ENCODE results near the gene TXNL4B.

DNA sequence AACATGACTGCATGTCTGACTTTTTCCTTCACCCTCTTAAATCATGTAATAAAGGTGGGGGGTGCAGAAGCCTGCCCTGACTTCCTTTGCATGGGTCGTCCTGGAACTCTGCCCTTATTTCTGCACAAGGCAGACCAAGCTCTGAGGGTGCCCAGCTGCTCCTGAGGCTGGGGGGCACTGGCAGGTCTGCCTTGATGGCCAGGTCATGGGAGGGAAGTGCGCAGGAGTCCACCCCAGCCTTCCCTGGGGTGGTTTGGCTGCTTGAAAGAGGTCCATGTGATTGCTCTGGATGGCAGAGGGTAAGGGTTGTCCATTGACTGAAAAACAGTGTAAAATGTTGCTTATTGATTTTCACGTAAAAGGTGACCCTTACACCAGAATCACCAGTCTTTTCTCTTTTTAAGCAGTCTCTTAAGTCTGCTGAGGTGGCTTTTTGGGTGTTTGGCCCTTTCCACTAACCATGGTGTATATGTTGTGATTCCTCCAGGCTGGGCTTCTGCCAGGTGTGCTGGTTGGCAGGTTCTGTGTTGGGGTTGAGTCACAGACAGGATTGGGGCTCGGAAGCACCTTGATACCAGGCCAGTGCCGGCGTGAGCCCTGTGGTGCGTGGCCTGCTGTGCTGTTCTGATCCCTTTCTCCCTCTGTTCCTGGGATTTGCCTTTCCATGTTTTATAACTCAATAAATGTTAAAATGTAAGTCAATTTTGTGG is 19.6 kb upstream of the TXNL4B start:
- TF ChIP-seq POLR2A (IDR thresholded peaks at IDR 0.05; ENCODE audit: extremely low read depth, insufficient read length) (no peak), MYC (IDR thresholded peaks at IDR 0.05; ENCODE audit: low read depth, low read length) (no peak)
- TF ChIP-seq, protein P1, sequence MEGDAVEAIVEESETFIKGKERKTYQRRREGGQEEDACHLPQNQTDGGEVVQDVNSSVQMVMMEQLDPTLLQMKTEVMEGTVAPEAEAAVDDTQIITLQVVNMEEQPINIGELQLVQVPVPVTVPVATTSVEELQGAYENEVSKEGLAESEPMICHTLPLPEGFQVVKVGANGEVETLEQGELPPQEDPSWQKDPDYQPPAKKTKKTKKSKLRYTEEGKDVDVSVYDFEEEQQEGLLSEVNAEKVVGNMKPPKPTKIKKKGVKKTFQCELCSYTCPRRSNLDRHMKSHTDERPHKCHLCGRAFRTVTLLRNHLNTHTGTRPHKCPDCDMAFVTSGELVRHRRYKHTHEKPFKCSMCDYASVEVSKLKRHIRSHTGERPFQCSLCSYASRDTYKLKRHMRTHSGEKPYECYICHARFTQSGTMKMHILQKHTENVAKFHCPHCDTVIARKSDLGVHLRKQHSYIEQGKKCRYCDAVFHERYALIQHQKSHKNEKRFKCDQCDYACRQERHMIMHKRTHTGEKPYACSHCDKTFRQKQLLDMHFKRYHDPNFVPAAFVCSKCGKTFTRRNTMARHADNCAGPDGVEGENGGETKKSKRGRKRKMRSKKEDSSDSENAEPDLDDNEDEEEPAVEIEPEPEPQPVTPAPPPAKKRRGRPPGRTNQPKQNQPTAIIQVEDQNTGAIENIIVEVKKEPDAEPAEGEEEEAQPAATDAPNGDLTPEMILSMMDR (IDR thresholded peaks at IDR 0.05; ENCODE audit: low read depth, low read length), result no peak
